ENCODE results near the gene AIDA.
"Not testable (repeated sequence)": the region's sequence is repeated elsewhere in the genome, so short reads cannot be mapped to it uniquely, and the experiment has no call there.

AIDA gene

GRCh38 chr1:222711319-222712252, 705 bp downstream of the AIDA start:
- DNase-seq, result peak; percentile 59

GRCh38 chr1:222709700-222710153, 2.6 kb downstream of the AIDA start:
- no peak for DNase-seq

- no peak for DNase-seq
Measured at GRCh38 chr1:222706815-222707214, 5.5 kb downstream of the AIDA start.

GRCh38 chr1:222704260-222704659, 8.0 kb downstream of the AIDA start:
- no peak for DNase-seq

GRCh38 chr1:222702210-222702609, 10.1 kb downstream of the AIDA start:
- DNase-seq, result no peak

GRCh38 chr1:222697826-222698225, 14.5 kb downstream of the AIDA start:
- DNase-seq, result no peak

GRCh38 chr1:222697203-222697602, 15.1 kb downstream of the AIDA start:
- no peak for DNase-seq

- no peak for DNase-seq
Measured at GRCh38 chr1:222696741-222697140, 15.6 kb downstream of the AIDA start.

GRCh38 chr1:222694927-222695326, 17.4 kb downstream of the AIDA start:
- no peak for DNase-seq

GRCh38 chr1:222691016-222691415, 21.3 kb downstream of the AIDA start:
- DNase-seq, result no peak

- no peak for DNase-seq
Measured at GRCh38 chr1:222680080-222680479, 32.2 kb downstream of the AIDA start.

GRCh38 chr1:222670110-222670509, 42.2 kb downstream of the AIDA start:
- no peak for DNase-seq

- DNase-seq, result not testable (repeated sequence)
Measured at GRCh38 chr1:222669107-222669506, 43.2 kb downstream of the AIDA start.

- not testable (repeated sequence) for DNase-seq
Measured at GRCh38 chr1:222668184-222668583, 44.1 kb downstream of the AIDA start.

GRCh38 chr1:222665964-222666363, 46.3 kb downstream of the AIDA start:
- DNase-seq, result no peak

- DNase-seq, result no peak
Measured at GRCh38 chr1:222663431-222663934, 48.8 kb downstream of the AIDA start.

- DNase-seq, result no peak
Measured at GRCh38 chr1:222657899-222658298, 54.4 kb downstream of the AIDA start.

GRCh38 chr1:222656391-222657155, 55.7 kb downstream of the AIDA start:
- no peak for DNase-seq

- DNase-seq, result no peak
Measured at GRCh38 chr1:222654849-222655248, 57.4 kb downstream of the AIDA start.

- DNase-seq, result no peak
Measured at GRCh38 chr1:222653178-222653827, 59.0 kb downstream of the AIDA start.

GRCh38 chr1:222652676-222653075, 59.6 kb downstream of the AIDA start:
- DNase-seq, result no peak

- no peak for DNase-seq
Measured at GRCh38 chr1:222644636-222644980, 67.7 kb downstream of the AIDA start.

- DNase-seq, result peak; percentile 90
Measured at GRCh38 chr1:222643938-222644635, 68.2 kb downstream of the AIDA start.
